AG09309 (cell line): ENCODE data around the gene SYNDIG1.

Source experiments
- DNase-seq: peaks from one replicate; pipeline ENCODE4 v3.0.0-alpha.2; 2010; ENCODE audit warnings: low read depth
- H3K4me3 ChIP-seq: 2 replicates; pipeline ENCODE4 v1.5.1; 2011; ENCODE audit warnings: mild to moderate bottlenecking, low read depth, low read length, moderate library complexity; ENCODE audit not compliant: control insufficient read depth
- TF ChIP-seq, protein P1 (sequence below): IDR thresholded peaks from 2 replicates; pipeline ENCODE4 v1.5.1; 2011; ENCODE audit warnings: mild to moderate bottlenecking, low read depth, low read length, inconsistent platforms; ENCODE audit not compliant: insufficient read depth, control insufficient read depth; ENCODE audit errors: missing control alignments

SYNDIG1 gene

DNA sequence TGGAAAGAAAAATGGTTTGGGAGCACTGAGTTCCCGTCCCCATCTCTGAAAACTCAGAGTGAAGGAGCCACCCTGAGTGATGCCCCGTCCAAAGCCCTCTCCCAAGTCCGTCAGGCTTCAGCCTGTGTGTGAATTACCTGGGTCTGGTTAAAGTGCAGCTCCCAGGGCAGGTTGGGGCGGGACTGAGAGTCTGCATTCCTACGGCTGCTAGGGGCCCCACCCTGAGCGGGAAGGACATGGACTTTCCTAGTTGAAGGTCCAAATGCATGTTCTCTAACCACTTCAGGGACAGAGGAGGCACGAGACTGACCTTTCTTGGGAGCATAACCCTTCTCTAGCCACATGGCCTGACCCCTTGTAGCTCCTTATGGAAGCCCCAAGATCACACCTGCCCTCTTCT lies 97.2 kb downstream of the SYNDIG1 start:
- DNase-seq, result no peak
- TF ChIP-seq, protein P1, sequence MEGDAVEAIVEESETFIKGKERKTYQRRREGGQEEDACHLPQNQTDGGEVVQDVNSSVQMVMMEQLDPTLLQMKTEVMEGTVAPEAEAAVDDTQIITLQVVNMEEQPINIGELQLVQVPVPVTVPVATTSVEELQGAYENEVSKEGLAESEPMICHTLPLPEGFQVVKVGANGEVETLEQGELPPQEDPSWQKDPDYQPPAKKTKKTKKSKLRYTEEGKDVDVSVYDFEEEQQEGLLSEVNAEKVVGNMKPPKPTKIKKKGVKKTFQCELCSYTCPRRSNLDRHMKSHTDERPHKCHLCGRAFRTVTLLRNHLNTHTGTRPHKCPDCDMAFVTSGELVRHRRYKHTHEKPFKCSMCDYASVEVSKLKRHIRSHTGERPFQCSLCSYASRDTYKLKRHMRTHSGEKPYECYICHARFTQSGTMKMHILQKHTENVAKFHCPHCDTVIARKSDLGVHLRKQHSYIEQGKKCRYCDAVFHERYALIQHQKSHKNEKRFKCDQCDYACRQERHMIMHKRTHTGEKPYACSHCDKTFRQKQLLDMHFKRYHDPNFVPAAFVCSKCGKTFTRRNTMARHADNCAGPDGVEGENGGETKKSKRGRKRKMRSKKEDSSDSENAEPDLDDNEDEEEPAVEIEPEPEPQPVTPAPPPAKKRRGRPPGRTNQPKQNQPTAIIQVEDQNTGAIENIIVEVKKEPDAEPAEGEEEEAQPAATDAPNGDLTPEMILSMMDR, result no peak
- no peak overlapping the region for H3K4me3 ChIP-seq

DNA sequence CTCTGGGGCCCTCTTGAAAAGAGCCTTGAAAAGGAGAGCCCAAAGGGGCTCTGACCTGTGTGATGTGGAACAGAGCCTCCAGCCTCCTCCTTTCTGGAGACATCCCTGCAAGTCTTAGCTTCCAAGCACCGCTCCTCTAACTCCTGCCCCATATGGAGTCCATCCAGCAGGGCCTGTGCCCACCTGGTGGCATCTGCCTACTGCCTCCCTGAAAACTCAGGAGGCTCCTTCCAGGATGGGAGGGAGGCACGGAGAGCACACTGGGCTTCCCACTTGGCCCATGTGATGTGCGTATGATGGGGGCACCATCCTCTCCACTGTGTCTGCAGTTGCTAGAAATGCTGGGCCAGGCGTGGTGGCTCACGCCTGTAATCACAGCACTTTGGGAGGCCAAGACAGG lies 98.1 kb downstream of the SYNDIG1 start:
- H3K4me3 ChIP-seq, result no peak overlapping the region
- no peak for DNase-seq
- TF ChIP-seq, protein P1, result no peak

DNA sequence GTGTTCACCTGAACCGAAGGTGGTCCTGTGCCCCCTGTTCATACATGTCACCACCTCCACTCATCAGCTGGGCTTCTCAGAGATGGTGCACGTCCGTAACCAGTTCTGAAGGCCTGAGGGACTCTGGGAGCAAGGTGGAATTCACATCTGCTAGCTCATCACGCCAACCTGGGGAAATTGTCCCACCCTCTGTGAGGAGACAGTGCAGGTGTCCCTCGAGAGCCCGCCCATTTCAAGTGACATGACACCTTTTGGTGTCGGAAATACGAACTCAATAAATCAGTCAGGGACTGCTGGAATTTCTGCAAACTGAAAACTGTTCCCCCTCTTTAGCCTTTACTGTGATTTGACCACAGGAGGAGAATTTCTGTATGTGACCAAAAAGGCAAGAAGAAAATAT lies 99.4 kb downstream of the SYNDIG1 start:
- no peak overlapping the region for H3K4me3 ChIP-seq
- TF ChIP-seq, protein P1, result no peak
- no peak for DNase-seq

DNA sequence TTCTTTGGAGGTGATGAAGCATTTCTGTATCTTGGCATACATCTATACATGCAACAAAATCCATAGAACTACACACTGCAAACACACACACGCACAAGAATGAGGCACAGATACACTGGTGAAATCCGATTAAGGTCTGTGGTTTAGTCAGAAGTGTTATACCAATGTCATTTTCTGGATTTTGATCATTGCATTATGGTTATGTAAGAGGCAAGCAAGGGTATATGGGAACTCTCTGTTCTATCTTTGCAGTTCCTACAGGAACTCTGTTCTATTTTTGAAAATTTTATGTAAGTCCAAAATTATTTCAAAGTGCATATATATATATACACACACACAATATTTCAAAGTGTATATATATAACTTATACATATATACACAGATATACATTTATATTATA lies 101.7 kb downstream of the SYNDIG1 start:
- TF ChIP-seq, protein P1, result no peak
- no peak for DNase-seq
- H3K4me3 ChIP-seq, result no peak overlapping the region

DNA sequence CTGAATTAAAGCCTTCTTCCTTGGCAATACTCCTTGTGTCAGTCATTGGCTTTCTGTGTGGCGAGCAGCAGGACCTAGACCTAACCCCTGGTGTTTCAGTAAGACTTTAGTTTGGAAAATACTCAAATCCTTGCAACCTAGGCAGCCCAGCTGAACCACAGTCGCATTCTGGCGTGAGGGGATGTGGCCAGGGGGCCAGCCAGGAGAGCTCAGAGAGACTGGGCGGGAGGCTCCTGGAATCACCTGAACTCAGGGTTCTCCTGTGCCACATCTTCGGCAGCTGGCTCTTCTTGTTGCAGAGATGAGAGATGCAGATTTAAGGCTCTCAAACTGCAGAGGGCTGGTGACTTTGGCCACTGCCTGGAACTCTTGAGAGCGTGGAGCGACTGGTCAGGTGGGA lies 102.7 kb downstream of the SYNDIG1 start:
- TF ChIP-seq, protein P1, result no peak
- H3K4me3 ChIP-seq, result no peak overlapping the region
- DNase-seq, result no peak

DNA sequence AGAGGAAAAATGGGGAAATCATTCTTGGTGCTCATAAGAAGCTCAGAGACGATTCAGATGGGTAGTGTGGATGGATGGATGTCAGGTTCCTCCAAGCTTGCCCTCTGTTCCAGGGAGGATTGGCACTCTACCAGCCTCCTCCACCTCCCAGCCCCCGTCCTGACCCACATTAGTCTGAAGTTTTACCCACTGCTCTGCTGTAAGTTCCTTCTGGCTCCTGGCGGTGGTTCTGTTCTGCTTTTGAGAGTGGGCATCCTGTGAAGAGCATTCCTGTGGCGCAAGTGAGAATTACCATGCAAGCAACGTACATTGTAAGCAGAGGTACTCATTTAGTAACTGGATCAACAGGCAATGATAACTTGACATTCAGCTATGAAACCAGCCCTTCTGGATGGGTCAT lies 103.4 kb downstream of the SYNDIG1 start:
- no peak overlapping the region for H3K4me3 ChIP-seq
- no peak for DNase-seq
- TF ChIP-seq, protein P1, result no peak

DNA sequence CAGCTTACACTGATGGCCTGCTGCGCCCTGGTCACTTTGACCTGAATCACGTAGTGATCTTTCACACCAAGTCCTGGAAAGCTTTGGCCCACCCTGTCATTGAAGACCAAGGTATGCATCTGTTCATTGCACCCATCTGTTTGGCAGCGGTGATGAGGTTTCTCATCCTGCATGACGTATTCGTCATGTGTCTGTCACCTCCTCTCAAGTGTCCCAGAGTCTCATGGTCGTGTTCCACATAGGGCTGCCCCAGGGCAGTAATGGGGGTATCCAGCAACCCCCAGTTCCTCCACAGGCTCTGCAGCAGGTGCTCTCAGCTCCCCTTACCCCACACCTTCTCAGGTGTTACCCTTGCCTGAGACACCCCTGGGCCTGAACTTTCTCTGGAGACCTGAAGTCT lies 104.1 kb downstream of the SYNDIG1 start:
- no peak for DNase-seq
- TF ChIP-seq, protein P1, result no peak
- H3K4me3 ChIP-seq, result no peak overlapping the region
